ENCODE results near the gene ZBTB40.

- TF ChIP-seq, protein P1, sequence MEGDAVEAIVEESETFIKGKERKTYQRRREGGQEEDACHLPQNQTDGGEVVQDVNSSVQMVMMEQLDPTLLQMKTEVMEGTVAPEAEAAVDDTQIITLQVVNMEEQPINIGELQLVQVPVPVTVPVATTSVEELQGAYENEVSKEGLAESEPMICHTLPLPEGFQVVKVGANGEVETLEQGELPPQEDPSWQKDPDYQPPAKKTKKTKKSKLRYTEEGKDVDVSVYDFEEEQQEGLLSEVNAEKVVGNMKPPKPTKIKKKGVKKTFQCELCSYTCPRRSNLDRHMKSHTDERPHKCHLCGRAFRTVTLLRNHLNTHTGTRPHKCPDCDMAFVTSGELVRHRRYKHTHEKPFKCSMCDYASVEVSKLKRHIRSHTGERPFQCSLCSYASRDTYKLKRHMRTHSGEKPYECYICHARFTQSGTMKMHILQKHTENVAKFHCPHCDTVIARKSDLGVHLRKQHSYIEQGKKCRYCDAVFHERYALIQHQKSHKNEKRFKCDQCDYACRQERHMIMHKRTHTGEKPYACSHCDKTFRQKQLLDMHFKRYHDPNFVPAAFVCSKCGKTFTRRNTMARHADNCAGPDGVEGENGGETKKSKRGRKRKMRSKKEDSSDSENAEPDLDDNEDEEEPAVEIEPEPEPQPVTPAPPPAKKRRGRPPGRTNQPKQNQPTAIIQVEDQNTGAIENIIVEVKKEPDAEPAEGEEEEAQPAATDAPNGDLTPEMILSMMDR (conservative IDR thresholded peaks at IDR 0.05; ENCODE audit: low read depth, low read length): no peak
- TF ChIP-seq EZH2 (IDR thresholded peaks at IDR 0.05; ENCODE audit: borderline replicate concordance, low read depth, low read length, poor library complexity, severe bottlenecking): no peak
Measured at GRCh38 chr1:22440582-22440981, 11.1 kb upstream of the ZBTB40 start.
